NCI-H2196 (cell line): ENCODE results near the gene PFN3.
A peak's percentile ranks its signal among the peaks of the same experiment; 100 is the strongest.
"Not testable (repeated sequence)": the region's sequence is repeated elsewhere in the genome, so short reads cannot be mapped to it uniquely, and the experiment has no call there.

Experiments
- DNase-seq: peaks from one replicate; lab custom pipeline; 2025; ENCODE audit not compliant: unreplicated experiment; lab: John Stamatoyannopoulos, UW

The PFN3 gene

DNA sequence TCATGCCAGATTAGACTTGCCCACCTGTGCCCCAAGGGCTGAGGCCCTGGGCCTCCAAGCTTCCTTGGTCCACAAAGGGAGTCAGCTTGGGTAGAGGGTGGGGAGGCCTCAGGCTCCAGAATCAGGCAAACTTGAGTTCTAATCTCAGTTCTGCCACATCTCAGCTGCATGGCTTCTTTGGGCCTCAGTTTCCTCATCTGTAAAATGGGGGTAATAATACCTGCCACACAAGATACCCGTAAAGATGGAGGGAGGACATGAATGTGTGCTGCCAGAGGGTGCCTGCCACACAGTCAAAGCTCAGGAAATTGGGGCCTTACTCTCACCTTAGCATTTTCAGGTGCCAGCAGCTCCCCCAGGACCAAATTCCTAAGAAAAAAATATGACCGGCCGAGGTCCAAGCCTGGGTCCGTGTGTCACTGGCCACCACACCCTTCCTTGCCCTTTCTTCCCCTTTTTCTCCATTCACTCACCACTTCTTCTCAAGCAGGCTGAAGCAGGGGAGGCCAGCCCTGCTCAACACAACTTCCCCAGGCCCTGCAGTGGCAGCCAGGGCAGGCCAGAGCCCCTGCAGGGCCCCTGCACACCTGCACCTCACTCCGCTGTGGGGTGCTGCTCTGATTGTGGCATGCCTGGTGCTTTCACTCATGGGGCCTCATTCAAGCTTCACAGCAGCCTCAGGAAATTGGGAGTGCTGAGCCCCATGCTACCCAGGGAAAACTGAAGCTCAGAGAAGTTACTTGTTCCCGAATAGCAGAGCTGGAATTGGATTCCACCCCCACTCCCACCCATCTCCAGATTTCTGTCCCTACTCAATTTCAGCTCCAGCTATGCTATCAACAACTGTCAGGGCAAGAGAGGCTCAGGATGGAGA, 38.8 kb downstream of the PFN3 start:
- DNase-seq = no peak

- DNase-seq = not testable (repeated sequence)
These were observed 39.7 kb downstream of the PFN3 start for GRCh38 chr5:177360740-177361139.

DNA sequence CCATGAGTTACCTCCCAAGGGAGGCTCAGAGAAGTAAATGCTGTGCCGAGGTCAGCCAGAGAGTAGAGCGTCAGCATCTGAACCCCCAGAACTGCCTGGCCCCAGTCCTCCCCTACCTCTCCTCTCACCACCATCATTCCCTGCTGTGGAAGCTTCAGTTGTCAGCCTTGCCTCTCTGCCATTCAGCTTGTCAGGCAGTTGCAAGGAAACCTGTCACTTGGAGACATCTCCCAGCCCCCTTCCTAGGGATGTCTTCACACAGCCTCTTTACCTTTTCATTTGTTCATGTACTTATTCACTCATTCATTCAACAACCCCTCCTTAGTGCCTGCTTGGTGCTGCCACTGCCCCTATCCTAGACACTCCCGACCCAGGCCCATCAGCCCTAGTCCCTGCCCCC, 40.6 kb downstream of the PFN3 start:
- DNase-seq = no peak

- DNase-seq = no peak
These were observed 41.0 kb downstream of the PFN3 start for GRCh38 chr5:177359451-177359851.

DNA sequence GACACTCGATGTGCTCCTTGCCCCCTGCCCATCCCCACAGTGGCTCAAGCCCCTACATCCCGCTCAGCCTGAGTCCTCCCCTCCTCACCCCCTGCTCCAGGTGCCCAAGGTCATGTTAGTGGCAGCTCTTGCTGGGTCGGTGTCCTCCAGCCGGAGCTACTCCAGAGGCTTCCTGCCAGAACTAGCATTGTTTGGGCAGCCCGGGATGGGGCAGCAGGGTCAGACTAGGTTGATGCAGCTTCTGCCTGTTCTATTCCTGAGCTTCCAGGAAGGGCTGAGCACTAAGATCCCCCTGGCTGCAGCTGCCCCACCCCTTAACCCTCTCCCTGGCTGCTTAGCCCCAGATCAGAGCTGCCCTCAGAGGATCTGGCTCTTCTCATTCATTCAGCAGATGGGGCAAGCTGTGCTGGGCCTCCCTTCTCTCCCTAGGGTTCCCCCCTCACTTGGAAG, 42.1 kb downstream of the PFN3 start:
- no peak for DNase-seq

- peak; percentile 62 for DNase-seq
These were observed 42.8 kb downstream of the PFN3 start, which contains the start of gene RGS14 for GRCh38 chr5:177357459-177358351. TSS of gene RGS14 (plus strand) at chr5:177357924. CDS start at chr5:177358025, 101 bp downstream.

DNA sequence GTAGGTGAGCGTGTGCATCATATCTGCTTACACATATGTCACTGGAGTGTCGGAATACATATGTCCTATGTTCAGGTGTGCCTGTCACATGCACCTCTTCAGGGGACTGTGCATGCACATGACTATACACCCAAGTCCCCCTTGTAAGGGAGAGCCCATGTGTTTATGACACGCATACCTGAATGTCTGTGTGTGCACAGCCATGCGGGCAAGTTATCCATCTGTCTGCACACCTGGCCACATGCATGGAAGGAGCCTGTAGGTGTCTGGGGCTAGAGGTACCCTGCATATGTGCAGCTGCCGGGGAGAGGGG, 43.4 kb downstream of the PFN3 start:
- DNase-seq = no peak

GRCh38 chr5:177356746-177357145, 43.7 kb downstream of the PFN3 start:
- no peak for DNase-seq

- no peak for DNase-seq
These were observed 44.6 kb downstream of the PFN3 start for GRCh38 chr5:177355868-177356168.

- no peak for DNase-seq
These were observed 45.1 kb downstream of the PFN3 start for GRCh38 chr5:177355162-177355867.

DNA sequence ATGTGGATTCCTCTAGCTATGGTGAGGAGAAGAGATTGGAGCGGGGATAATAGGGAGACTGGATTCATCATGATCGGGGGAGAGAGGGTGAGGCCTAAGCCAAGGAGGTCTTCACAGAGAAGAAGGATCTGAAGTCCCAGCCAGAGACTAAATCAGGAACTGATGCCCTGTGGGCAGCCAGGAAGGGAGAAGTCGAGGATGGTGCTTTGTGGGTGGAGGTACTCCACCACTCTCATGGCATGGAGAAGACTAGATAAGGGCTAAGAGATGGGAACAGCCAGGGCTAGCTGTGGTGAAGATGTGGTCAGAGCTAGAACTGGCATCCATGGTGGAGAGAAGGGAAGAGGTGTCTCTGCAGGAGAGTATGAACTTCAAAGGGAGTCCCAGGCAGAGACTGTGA, 45.8 kb downstream of the PFN3 start:
- no peak for DNase-seq

- DNase-seq = no peak
These were observed 46.2 kb downstream of the PFN3 start for GRCh38 chr5:177354256-177354655.

DNA sequence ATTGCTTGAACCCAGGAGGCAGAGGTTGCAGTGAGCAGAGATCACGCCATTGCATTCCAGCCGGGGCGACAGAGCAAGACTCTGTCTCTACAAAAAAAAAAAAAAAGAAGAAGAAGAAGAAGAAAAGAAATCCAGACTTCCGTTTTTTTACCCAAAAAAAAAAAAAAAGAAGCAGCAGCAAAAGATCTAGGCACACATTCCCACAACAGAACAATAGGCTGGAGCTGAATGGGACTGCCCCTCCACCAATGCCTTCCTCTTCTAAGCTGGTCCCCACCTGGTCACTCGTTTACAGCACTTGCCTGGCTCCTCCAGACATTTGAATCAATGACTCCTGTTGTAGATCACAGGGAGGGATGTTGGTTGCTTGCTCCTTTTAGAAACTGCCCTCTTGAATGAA, 47.4 kb downstream of the PFN3 start:
- DNase-seq = no peak

- DNase-seq = peak; percentile 95
These were observed 48.8 kb downstream of the PFN3 start, which contains the start of gene LMAN2 for GRCh38 chr5:177351392-177352329. TSS of gene LMAN2 (minus strand) at chr5:177351668. CDS start at chr5:177351647, 21 bp downstream.

GRCh38 chr5:177350776-177351391, 49.6 kb downstream of the PFN3 start:
- DNase-seq = no peak
